ENCODE data around the gene UBE2F. TPM values are rescaled to one million over a fixed set of nuclear protein-coding genes. Genes with fewer than 3 reads are reported as not detected.

The UBE2F gene
- total RNA-seq, 1 experiment from 2014 or later, result 62.1 TPM

DNA sequence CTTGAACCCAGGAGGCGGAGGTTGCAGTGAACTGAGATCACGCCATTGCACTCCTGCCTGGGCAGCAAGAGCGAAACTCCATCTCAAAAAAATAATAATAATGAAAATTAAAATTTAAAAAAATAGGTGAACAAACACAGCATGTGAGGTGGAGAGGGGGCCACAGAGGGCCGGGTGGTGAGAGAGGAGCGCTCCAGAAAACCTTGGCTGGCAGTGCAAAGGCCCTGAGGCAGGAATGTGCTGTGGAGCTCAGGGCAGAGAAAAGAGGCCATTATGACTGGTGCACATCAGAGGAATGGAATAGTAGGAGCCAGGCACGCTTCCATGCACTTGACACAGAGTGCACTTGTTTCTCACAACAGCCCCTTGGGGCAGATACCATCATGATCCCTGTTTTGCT lies 72.3 kb downstream of the UBE2F start:
- Histone ChIP-seq H3K27ac (ENCODE audit: insufficient read length, low read depth, low read length) (no peak overlapping the region), H3K18ac (ENCODE audit: insufficient read length, low read depth, low read length) (no peak overlapping the region), H2BK120ac (ENCODE audit: low read depth, low read length, poor library complexity, severe bottlenecking) (no peak overlapping the region), H4K91ac (ENCODE audit: insufficient read length, low read depth, low read length) (no peak overlapping the region), H3K56ac (ENCODE audit: insufficient read length, low read depth, low read length) (no peak overlapping the region), H3K9ac (ENCODE audit: extremely low read depth, insufficient read length, low read length) (no peak overlapping the region), H3K14ac (ENCODE audit: insufficient read depth, low read length) (no peak overlapping the region), H2BK20ac (ENCODE audit: low read depth, low read length, poor library complexity, severe bottlenecking) (no peak overlapping the region), H3K79me1 (ENCODE audit: insufficient read depth, low read depth, low read length, poor library complexity, severe bottlenecking) (no peaks in the 10 kb centered on the region), H3K23ac (ENCODE audit: insufficient read length, low read depth, low read length) (no peak overlapping the region), H3K27me3 (ENCODE audit: insufficient read depth, low read length) (no peaks in the 10 kb centered on the region), H3K23me2 (ENCODE audit: insufficient read length, low read depth, low read length, poor library complexity, severe bottlenecking) (no peaks in the 10 kb centered on the region), H3T11ph (ENCODE audit: low read length) (no peak overlapping the region), H3K4me1 (ENCODE audit: insufficient read depth, low read length) (no peaks in the 10 kb centered on the region), H2BK5ac (ENCODE audit: insufficient read length, low read length) (no peak overlapping the region), H3K4ac (ENCODE audit: low read depth, low read length) (no peak overlapping the region), H3K4me2 (ENCODE audit: insufficient read depth, insufficient read length, low read length) (no peak overlapping the region), H3K9me3 (ENCODE audit: control insufficient read depth, low read depth, low read length) (no peaks in the 10 kb centered on the region), H2AFZ (ENCODE audit: low read length) (no peak overlapping the region), H3K79me2 (ENCODE audit: insufficient read depth, low read length) (no peaks in the 10 kb centered on the region), H4K20me1 (ENCODE audit: control insufficient read depth, insufficient read depth, insufficient read length) (no peaks in the 10 kb centered on the region), H2AK5ac (ENCODE audit: insufficient read length, low read length) (no peak overlapping the region), H4K5ac (ENCODE audit: insufficient read length, low read depth, low read length) (no peak overlapping the region), H4K8ac (replicated peaks; ENCODE audit: insufficient read length, low read depth, low read length) (no peak overlapping the region), H2BK15ac (ENCODE audit: low read depth, low read length) (no peak overlapping the region), H2BK12ac (ENCODE audit: insufficient read length, low read depth, low read length) (no peak overlapping the region)
- H3K4me3 Mint-ChIP-seq, result no peak overlapping the region
- H3K36me3 Mint-ChIP-seq (ENCODE audit: insufficient read depth in 1 of 3, low read depth in 3 of 3), result peaks cover 19 to 69% (median 30%) of the 10 kb centered on the region in 3 experiments; a peak in 6 of 7 replicates
- no peaks in the 10 kb centered on the region for H3K4me1 Mint-ChIP-seq
- no peak for DNase-seq
- H3K9me3 Mint-ChIP-seq, result no peaks in the 10 kb centered on the region
- H3K27ac Mint-ChIP-seq, result no peak overlapping the region
- WGBS (ENCODE audit: extremely low coverage, insufficient read length, low lambda C conversion rate), result no CpG with 5 or more reads among the region's 6 CpGs
- TF ChIP-seq, protein P1, sequence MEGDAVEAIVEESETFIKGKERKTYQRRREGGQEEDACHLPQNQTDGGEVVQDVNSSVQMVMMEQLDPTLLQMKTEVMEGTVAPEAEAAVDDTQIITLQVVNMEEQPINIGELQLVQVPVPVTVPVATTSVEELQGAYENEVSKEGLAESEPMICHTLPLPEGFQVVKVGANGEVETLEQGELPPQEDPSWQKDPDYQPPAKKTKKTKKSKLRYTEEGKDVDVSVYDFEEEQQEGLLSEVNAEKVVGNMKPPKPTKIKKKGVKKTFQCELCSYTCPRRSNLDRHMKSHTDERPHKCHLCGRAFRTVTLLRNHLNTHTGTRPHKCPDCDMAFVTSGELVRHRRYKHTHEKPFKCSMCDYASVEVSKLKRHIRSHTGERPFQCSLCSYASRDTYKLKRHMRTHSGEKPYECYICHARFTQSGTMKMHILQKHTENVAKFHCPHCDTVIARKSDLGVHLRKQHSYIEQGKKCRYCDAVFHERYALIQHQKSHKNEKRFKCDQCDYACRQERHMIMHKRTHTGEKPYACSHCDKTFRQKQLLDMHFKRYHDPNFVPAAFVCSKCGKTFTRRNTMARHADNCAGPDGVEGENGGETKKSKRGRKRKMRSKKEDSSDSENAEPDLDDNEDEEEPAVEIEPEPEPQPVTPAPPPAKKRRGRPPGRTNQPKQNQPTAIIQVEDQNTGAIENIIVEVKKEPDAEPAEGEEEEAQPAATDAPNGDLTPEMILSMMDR (conservative IDR thresholded peaks at IDR 0.05), result no peak
- no peaks in the 10 kb centered on the region for H3K27me3 Mint-ChIP-seq (ENCODE audit: low read depth)

Measured in H9 (cell line).